ENCODE data around the gene TGOLN2.

TGOLN2 gene

GRCh38 chr2:85308201-85308600 is 19.6 kb downstream of the TGOLN2 start:
- TF ChIP-seq GATA1 (IDR thresholded peaks at IDR 0.05; ENCODE audit: low read depth, low read length) (no peak), POLR2A (IDR thresholded peaks at IDR 0.05; ENCODE audit: low read length) (no peak)
- no peak for DNase-seq

GRCh38 chr2:85307527-85307897 is 20.3 kb downstream of the TGOLN2 start:
- no peak for DNase-seq
- TF ChIP-seq POLR2A (IDR thresholded peaks at IDR 0.05; ENCODE audit: low read length) (no peak), GATA1 (IDR thresholded peaks at IDR 0.05; ENCODE audit: low read depth, low read length) (no peak)

- no peak for TF ChIP-seq GATA1 (IDR thresholded peaks at IDR 0.05; ENCODE audit: low read depth, low read length)
- no peak for TF ChIP-seq POLR2A (IDR thresholded peaks at IDR 0.05; ENCODE audit: low read length)
These were observed 23.8 kb downstream of the TGOLN2 start for GRCh38 chr2:85303780-85304531.

GRCh38 chr2:85302121-85302520 is 25.7 kb downstream of the TGOLN2 start:
- DNase-seq, result no peak
- TF ChIP-seq GATA1 (IDR thresholded peaks at IDR 0.05; ENCODE audit: low read depth, low read length) (no peak), POLR2A (IDR thresholded peaks at IDR 0.05; ENCODE audit: low read length) (no peak)

More at GRCh38 chr2:85303780-85304531, 23.8 kb downstream of the TGOLN2 start:
- no peak for DNase-seq

- DNase-seq, result peak; percentile 24 to 53
- TF ChIP-seq GATA1 (IDR thresholded peaks at IDR 0.05; ENCODE audit: low read depth, low read length) (no peak), POLR2A (IDR thresholded peaks at IDR 0.05; ENCODE audit: low read length) (no peak)
These were observed 36.3 kb downstream of the TGOLN2 start for GRCh38 chr2:85291425-85292023.

GRCh38 chr2:85288244-85288725 is 39.5 kb downstream of the TGOLN2 start:
- no peak for DNase-seq
- no peak for TF ChIP-seq GATA1 (IDR thresholded peaks at IDR 0.05; ENCODE audit: low read depth, low read length)
- TF ChIP-seq POLR2A (IDR thresholded peaks at IDR 0.05; ENCODE audit: low read length), result no peak

- no peak for DNase-seq
- TF ChIP-seq GATA1 (IDR thresholded peaks at IDR 0.05; ENCODE audit: low read depth, low read length), result no peak
- no peak for TF ChIP-seq POLR2A (IDR thresholded peaks at IDR 0.05; ENCODE audit: low read length)
These were observed 40.1 kb downstream of the TGOLN2 start for GRCh38 chr2:85287721-85288120.

GRCh38 chr2:85286918-85287317 is 40.9 kb downstream of the TGOLN2 start:
- TF ChIP-seq GATA1 (IDR thresholded peaks at IDR 0.05; ENCODE audit: low read depth, low read length) (no peak), POLR2A (IDR thresholded peaks at IDR 0.05; ENCODE audit: low read length) (no peak)
- DNase-seq, result no peak

- no peak for TF ChIP-seq POLR2A (IDR thresholded peaks at IDR 0.05; ENCODE audit: low read length)
- TF ChIP-seq GATA1 (IDR thresholded peaks at IDR 0.05; ENCODE audit: low read depth, low read length), result no peak
These were observed 44.1 kb downstream of the TGOLN2 start for GRCh38 chr2:85283641-85284040.

GRCh38 chr2:85282914-85283313 is 44.9 kb downstream of the TGOLN2 start:
- TF ChIP-seq POLR2A (IDR thresholded peaks at IDR 0.05; ENCODE audit: low read length), result no peak
- TF ChIP-seq GATA1 (IDR thresholded peaks at IDR 0.05; ENCODE audit: low read depth, low read length), result no peak
- no peak for DNase-seq

More at GRCh38 chr2:85283641-85284040, 44.1 kb downstream of the TGOLN2 start:
- DNase-seq, result no peak

GRCh38 chr2:85281553-85281952 is 46.2 kb downstream of the TGOLN2 start:
- no peak for TF ChIP-seq GATA1 (IDR thresholded peaks at IDR 0.05; ENCODE audit: low read depth, low read length)
- no peak for DNase-seq

GRCh38 chr2:85278361-85278760 is 49.4 kb downstream of the TGOLN2 start:
- no peak for TF ChIP-seq POLR2A (IDR thresholded peaks at IDR 0.05; ENCODE audit: low read length)
- TF ChIP-seq GATA1 (IDR thresholded peaks at IDR 0.05; ENCODE audit: low read depth, low read length), result no peak
- DNase-seq, result no peak

GRCh38 chr2:85277416-85278158 is 50.2 kb downstream of the TGOLN2 start:
- no peak for DNase-seq
- TF ChIP-seq POLR2A (IDR thresholded peaks at IDR 0.05; ENCODE audit: low read length), result no peak
- no peak for TF ChIP-seq GATA1 (IDR thresholded peaks at IDR 0.05; ENCODE audit: low read depth, low read length)

GRCh38 chr2:85276571-85277118 is 51.1 kb downstream of the TGOLN2 start:
- TF ChIP-seq POLR2A (IDR thresholded peaks at IDR 0.05; ENCODE audit: low read length) (no peak), GATA1 (IDR thresholded peaks at IDR 0.05; ENCODE audit: low read depth, low read length) (no peak)
- no peak for DNase-seq

Data from erythroblast (primary cell).